ENCODE data around the gene GNPAT.
"Not testable (repeated sequence)": the region's sequence is repeated elsewhere in the genome, so short reads cannot be mapped to it uniquely, and the experiment has no call there.

Gene GNPAT

GRCh38 chr1:231240883-231241735, at the start of gene GNPAT:
GNPAT (plus strand) TSS chr1:231241212; CDS start chr1:231241379, 167 bp downstream.
- DNase-seq, result peak; percentile 92

GRCh38 chr1:231192620-231193163, 48.3 kb upstream of the GNPAT start:
- no peak for ATAC-seq
- DNase-seq, result no peak

More at GRCh38 chr1:231240883-231241735, at the start of gene GNPAT:
- ATAC-seq, result peak; percentile 96

GRCh38 chr1:231193710-231194340, 47.2 kb upstream of the GNPAT start:
- ATAC-seq (no peak), DNase-seq (no peak)

DNA sequence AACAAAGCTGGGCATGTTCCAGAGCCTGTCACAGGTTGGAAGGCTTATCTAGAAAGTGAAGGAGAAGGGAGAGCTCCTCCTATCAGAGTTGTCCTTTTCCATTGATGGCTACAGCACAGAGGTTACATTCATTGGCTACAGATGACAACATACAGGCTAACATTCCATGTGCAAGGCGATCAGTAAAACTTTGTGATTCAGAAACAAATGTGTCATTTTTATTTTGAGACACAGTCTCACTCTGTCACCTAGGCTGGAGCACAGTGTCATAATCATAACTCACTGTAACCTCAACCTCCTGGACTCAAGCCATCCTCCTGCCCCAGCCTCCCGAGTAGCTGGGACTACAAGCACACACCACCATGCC, 46.6 kb upstream of the GNPAT start:
- DNase-seq (no peak), ATAC-seq (no peak)

- ATAC-seq (no peak), DNase-seq (no peak)
These were observed 46.0 kb upstream of the GNPAT start for GRCh38 chr1:231194843-231195516.

DNA sequence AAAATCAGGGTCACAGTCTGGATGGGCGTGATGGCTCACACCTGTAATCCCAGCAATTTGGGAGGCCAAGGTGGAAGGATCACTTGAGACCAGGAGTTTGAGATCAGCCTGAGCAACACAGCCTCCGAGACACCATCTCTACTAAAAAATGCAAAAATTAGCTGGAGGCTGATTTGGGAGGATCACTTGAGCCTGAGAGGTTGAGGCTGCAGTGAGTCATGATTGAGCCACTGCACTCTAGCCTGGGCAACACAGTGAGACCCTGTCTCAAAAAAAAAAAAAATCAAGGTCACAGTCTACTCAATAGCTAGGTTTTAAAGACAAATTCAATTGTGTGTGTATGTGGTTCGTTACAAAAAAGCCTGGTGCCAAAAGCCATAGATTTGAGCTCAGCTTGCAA, 44.7 kb upstream of the GNPAT start:
- ATAC-seq (no peak), DNase-seq (no peak)

DNA sequence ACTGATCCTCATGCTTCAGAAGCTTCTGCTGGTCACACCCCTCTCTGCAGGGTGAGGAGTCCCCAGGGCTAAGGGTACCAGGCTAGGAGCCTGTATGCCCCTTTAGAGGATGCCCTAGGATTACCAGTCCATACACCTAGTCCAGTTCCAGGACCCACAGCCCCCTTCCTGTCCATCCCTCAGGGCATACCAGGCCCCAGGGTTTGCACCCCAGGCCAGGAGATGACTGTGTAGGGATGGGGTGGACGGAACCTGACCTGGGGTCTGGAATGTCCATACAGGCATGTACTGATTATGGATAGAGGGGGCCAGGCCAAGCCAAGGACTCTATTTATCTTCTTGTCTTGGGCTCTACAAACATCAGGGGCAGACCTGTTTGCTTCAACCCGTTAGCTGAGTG, 44.3 kb upstream of the GNPAT start:
- no peak for DNase-seq
- no peak for ATAC-seq

DNA sequence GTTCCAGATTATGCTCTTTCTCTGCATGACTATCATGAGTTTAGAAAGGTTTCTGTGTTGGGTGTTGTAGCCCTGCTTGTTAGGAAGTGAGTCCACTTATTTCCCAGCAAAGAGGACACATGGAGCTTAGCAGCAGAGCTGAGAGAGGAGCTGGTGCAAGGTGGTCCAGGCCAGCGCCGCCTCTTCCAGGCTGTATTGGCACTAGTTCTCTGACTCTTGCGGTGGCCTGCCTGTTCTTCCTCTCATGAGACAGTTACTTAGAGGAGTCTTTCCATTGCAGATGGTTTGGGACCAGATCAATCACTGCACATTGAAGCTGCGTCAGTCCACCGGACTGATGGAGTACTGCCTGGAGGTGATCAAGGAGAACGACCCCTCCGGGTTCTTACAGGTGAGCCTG, 41.1 kb upstream of the GNPAT start:
- DNase-seq, result no peak
- ATAC-seq, result no peak

- DNase-seq (no peak), ATAC-seq (no peak)
These were observed 40.5 kb upstream of the GNPAT start for GRCh38 chr1:231200388-231201031.

- DNase-seq (no peak), ATAC-seq (no peak)
These were observed 39.5 kb upstream of the GNPAT start for GRCh38 chr1:231201375-231201978.

DNA sequence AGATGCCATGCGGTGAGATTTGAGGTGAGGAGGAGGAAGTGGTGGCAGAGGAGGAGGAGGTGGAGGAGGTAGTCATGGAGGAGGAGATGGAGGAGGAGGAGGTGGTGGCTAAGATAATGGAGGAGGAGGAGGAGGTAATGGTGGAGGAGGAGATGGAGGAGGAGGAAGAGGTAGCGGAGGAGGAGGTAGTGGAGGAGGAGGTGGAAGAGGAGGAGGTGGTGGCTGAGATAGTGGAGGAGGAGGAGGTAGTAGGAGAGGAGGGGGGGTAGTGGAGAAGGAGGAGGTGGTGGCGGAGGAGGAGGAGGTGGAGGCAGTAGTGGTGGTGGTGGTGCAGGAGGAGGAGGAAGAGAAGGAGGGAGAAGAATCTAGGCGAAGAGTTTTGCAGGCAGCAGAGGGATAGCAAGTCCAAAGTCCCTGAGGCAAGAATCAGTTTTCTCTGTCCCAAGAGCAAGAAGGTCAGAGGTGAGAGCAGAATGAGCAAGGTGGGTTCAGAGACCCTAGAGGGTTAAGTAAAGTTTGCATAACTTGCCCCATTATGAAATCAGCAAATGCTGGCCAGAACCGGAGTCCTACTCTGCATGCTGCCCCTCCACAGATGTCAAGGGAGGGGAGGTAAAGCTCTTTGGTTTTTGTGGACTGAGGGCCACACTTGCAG, 38.9 kb upstream of the GNPAT start:
- ATAC-seq (no peak), DNase-seq (no peak)

DNA sequence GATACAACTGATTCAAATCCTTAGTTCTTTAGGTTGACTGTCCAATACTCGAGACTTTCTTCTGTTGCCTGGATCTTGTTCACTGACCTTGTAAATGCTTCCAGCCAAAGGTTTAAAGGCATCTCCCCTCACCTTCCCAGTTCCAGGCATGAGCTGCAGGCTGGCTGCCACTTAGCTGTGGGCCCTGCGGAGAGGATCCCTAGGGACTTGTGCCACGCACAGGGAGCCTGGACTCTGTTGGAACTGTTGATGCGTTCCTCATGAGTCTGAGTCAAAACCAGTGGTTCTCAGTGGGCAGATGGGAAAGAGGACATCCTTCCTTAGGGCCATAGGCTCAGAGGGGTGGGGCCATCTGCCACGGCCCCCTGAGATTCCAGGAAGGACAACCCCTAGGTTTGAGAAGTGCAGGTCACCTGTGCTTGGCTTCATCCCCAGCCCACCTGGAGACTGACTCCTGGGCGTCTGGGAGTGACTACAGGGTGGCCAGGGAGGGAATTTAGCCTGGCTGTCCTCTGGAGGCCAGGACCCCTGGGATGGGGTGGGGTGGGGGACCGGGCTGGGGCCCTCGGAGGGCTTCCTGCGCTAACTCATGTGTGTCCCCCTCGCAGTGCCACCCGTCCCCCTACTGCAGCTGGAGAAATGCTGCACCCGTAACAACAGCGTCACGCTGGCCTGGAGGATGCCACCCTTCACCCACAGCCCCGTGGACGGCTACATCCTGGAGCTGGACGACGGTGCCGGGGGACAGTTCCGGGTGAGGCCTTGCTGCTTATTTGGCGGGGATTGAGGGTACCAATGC, 37.6 kb upstream of the GNPAT start:
- ATAC-seq, result no peak

DNA sequence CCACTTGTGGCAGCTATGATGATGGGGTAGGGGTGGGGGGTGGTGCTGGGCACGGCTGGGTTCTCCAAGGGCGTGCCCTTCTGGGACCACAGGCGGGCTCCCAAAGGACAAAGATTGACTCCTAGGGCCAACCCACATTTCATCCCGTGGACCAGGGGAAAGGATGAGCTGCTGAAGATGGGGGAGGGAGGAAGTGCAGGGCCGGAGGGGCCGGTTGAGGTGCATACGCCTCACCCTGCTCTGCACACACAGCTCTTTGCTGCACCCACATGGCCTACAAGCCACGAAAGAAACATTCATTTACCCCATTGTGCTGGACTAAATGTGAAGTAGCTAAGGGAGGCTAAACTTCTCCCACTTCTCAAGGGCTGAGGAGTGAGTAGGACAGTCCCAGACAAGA, 34.2 kb upstream of the GNPAT start:
- DNase-seq (no peak), ATAC-seq (no peak)

More for the DNA sequence above, 37.6 kb upstream of the GNPAT start:
- no peak for DNase-seq

GRCh38 chr1:231207437-231207836, 33.6 kb upstream of the GNPAT start:
- ATAC-seq (no peak), DNase-seq (no peak)

- DNase-seq (no peak), ATAC-seq (no peak)
These were observed 32.0 kb upstream of the GNPAT start for GRCh38 chr1:231208980-231209379.

GRCh38 chr1:231209531-231209930, 31.5 kb upstream of the GNPAT start:
- ATAC-seq (no peak), DNase-seq (no peak)

- ATAC-seq, result no peak
- no peak for DNase-seq
These were observed 30.9 kb upstream of the GNPAT start for GRCh38 chr1:231210126-231210525.

DNA sequence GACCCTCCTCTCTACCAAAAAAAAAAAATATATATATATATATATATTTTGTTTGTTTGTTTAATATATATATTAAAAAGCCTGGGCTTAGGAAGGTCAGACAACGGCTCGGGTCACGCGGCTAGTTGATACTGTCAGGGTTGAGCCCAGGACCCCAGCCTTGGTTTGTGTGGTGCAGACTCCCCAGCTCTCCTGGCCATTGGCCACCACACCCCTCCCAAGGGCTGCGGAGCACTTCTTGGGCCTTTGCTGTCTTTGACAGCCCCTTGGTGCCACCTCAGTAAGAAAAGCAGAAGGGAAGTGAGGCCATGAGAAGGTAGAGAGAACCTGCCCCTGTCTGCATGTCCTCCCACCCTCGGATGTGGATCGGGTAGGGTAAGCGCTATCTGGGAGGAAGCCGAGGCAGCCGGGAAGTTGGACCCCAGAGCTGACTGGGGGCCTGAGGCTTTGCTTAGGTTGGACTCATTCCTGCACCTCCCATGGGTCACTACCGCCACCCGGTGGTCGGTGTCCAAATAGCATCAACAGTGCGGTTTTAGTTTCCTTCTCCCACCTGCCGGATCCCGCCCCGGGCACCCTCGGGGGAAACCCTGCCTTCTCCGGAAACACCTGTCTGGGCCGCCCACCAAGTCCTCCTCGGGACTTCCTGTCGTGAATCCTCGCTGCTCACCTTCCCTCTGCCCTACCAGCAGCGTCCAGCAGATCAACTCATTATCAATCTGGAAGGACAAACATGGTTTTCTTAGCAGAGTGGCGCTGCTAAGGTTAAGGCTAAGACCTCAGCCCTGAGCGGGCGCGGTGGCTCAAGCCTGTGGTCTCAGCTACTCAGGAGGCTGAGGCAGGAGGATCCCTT, 29.8 kb upstream of the GNPAT start:
- DNase-seq, result peak; percentile 95

GRCh38 chr1:231212301-231212700, 28.7 kb upstream of the GNPAT start:
- ATAC-seq, DNase-seq: not testable (repeated sequence)

More for the DNA sequence above, 29.8 kb upstream of the GNPAT start:
- ATAC-seq, result peak; percentile 89
